GM21360 (cell line): ENCODE data around the gene AKAP11.
A peak's percentile ranks its signal among the peaks of the same experiment; 100 is the strongest.

Experiments
- ATAC-seq: cut with Tn5 transposase; IDR thresholded peaks from one replicate; pipeline ENCODE4 v1.9.1; 2021; ENCODE audit warnings: mild to moderate bottlenecking, moderate library complexity; ENCODE audit not compliant: unreplicated experiment

Gene AKAP11

GRCh38 chr13:42271337-42272114 lies 426 bp upstream of the AKAP11 start:
- ATAC-seq: peak; percentile 85

GRCh38 chr13:42272804-42273175 lies 838 bp downstream of the AKAP11 start:
- ATAC-seq: no peak

- no peak for ATAC-seq
Measured at GRCh38 chr13:42274386-42275097, 2.6 kb downstream of the AKAP11 start.

GRCh38 chr13:42275098-42275471 lies 3.1 kb downstream of the AKAP11 start:
- ATAC-seq: no peak

- ATAC-seq: no peak
Measured at GRCh38 chr13:42275506-42275905, 3.6 kb downstream of the AKAP11 start.

GRCh38 chr13:42276683-42277082 lies 4.7 kb downstream of the AKAP11 start:
- ATAC-seq: no peak

GRCh38 chr13:42277618-42278276 lies 5.8 kb downstream of the AKAP11 start:
- ATAC-seq: no peak

GRCh38 chr13:42279080-42279479 lies 7.1 kb downstream of the AKAP11 start:
- no peak for ATAC-seq

- ATAC-seq: no peak
Measured at GRCh38 chr13:42279986-42280385, 8.0 kb downstream of the AKAP11 start.

GRCh38 chr13:42280537-42280936 lies 8.6 kb downstream of the AKAP11 start:
- ATAC-seq: no peak

- ATAC-seq: no peak
Measured at GRCh38 chr13:42283574-42283973, 11.6 kb downstream of the AKAP11 start.

- no peak for ATAC-seq
Measured at GRCh38 chr13:42284068-42284467, 12.1 kb downstream of the AKAP11 start.

GRCh38 chr13:42298392-42298791 lies 26.4 kb downstream of the AKAP11 start:
- ATAC-seq: no peak

GRCh38 chr13:42305503-42305902 lies 33.6 kb downstream of the AKAP11 start:
- no peak for ATAC-seq

- ATAC-seq: no peak
Measured at GRCh38 chr13:42307461-42307860, 35.5 kb downstream of the AKAP11 start.

GRCh38 chr13:42312817-42313431 lies 41.0 kb downstream of the AKAP11 start:
- ATAC-seq: no peak

GRCh38 chr13:42318570-42318969 lies 46.6 kb downstream of the AKAP11 start:
- ATAC-seq: no peak

GRCh38 chr13:42320375-42320787 lies 48.4 kb downstream of the AKAP11 start:
- no peak for ATAC-seq

GRCh38 chr13:42322806-42323205 lies 50.9 kb downstream of the AKAP11 start:
- no peak for ATAC-seq

- no peak for ATAC-seq
Measured at GRCh38 chr13:42324704-42325103, 52.8 kb downstream of the AKAP11 start.

- no peak for ATAC-seq
Measured at GRCh38 chr13:42327725-42328124, 55.8 kb downstream of the AKAP11 start.
